GM19395 (cell line): Measurements from ENCODE around the gene ZDHHC4.
A peak's percentile ranks its signal among the peaks of the same experiment; 100 is the strongest.

Experiments used
- ATAC-seq: cut with Tn5 transposase; IDR thresholded peaks from one replicate; pipeline ENCODE4 v1.9.1; 2021; ENCODE audit warnings: mild to moderate bottlenecking, moderate library complexity; ENCODE audit not compliant: unreplicated experiment

The ZDHHC4 gene

DNA sequence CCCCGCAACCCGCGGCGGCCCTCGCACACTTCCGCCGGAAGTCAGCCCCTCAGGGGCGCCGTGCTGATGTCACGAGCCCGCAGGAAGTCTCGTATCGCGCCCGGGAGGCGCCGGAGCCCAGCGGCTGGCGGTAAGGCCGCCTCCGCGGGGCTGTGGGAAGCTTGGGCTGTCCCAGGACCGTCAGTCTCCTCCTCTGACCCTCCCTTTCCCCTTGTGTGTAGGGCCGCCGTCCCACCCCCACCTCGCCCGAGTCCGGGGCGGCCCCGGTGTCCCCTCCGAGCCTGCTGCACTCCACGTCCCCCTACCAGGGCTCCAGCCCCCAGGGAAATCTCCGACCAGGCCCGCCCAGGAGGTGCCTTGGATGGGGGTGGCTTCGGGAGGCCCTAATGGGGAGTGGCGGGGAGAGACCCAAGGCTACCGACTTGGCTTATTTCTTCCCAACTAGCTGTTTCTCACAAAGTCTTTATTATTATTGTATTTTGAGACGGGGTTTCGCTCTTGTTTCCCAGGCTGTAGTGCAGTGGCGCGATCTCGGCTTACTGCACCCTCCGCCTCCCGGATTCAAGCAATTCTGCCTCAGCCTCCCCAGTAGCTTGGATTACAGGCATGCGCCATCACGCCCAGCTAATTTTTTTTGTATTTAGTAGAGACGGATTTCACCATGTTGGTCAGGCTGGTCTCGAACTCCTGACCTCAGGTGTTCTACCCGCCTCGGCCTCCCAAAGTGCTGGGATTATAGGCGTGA lies at the start of gene ZDHHC4:
TSS of gene ZDHHC4 (plus strand) at position 86 of the 745 bp plus-strand sequence. CDS start 3,108 bp downstream, outside the sequence.
- ATAC-seq: peak; percentile 95

DNA sequence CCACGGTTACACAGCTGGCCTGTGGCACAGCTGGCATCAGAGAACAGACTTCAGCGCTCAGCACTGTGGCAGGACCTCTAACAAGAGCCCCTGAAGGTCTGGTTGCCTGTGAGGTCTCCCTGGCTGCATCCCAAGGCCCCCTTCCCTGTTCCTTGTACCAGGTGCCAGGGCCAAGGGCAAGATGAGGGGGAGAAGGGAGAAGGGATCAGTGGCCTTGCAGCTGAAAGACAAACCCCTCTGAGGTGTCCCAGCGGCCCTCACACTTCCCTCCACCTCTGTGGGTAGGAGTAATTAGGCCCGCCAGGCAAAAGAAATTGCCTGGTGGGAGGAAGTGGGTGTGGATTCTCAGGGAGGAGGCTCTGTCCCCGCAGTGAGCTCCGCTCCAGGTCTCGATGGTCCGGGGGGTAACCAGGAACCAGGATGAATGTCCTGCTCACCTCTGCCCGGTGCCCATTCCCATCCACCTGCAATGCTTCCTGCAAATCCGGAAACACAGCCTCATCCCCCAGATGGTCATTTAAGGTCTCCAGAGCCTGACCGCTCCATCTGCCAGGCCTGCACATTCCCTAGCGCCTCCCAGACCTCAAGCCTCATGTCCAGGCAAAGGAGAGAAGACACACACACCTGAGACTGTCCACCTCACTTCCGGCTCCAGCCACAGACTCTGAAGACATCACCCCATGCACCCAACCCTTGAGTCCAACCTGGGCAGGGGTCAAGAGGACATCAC lies 48.7 kb upstream of the ZDHHC4 start:
- ATAC-seq: no peak

DNA sequence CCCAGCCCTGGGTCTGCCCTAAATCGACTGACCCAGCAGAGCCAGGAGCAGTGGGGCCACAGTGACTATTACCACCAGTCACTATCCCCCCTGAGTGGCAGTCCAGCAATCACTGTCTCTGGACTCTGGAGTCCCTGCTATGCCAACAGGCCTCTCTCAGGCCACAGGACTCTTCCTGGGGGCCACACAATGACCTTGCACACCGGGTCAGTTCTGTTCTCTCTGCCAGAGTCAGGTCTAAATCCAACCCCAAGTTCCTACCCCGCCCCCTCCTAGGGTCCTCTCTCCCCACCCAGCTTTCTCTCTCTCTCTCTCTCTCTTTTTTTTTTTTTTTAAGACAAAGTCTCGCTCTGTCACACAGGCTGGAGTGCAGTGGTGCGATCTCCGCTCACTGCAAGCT lies 47.6 kb upstream of the ZDHHC4 start:
- no peak for ATAC-seq

DNA sequence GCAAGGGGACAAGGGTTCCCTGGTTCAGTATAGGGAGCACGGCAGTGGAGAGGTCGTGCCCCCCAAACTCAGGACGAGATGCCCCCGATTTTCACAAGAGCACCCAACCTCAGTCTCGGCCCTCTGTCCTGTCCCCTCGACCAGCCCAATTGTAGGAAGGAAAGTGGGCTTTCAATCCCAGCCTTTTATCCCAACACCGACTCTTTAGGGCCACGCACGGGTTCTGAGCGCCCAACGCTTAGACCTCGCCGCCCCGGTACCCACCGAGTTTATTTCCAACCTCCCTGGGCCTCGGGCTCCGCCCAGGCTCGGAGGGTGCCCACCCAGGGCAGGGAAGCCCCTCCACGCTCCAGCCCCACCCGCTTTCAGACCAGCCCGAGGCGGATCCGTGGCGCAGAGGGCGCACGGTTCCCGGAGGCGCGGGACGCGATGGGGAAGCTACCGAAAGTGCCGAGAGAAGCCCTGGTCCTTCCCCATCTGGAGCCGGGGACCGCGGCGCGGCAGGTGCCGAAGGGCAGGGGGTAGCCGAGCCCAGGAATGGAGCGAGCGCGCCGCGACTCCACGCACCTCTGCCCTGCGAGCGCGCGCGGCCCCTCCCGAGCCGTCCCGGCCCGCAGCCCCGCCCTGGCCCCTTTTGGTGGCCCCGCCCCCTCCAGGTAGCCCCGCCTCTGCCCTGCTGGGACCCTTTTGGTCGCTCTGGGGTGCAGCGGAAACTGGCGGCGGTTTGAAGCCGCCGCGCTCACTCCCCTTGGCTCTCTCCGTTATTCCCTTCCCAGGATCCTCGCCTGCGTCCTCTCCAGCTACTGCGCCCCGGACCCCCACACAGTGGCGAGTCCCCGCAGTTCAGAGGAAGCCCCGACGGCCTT lies 46.4 kb upstream of the ZDHHC4 start:
- ATAC-seq: peak; percentile 44

DNA sequence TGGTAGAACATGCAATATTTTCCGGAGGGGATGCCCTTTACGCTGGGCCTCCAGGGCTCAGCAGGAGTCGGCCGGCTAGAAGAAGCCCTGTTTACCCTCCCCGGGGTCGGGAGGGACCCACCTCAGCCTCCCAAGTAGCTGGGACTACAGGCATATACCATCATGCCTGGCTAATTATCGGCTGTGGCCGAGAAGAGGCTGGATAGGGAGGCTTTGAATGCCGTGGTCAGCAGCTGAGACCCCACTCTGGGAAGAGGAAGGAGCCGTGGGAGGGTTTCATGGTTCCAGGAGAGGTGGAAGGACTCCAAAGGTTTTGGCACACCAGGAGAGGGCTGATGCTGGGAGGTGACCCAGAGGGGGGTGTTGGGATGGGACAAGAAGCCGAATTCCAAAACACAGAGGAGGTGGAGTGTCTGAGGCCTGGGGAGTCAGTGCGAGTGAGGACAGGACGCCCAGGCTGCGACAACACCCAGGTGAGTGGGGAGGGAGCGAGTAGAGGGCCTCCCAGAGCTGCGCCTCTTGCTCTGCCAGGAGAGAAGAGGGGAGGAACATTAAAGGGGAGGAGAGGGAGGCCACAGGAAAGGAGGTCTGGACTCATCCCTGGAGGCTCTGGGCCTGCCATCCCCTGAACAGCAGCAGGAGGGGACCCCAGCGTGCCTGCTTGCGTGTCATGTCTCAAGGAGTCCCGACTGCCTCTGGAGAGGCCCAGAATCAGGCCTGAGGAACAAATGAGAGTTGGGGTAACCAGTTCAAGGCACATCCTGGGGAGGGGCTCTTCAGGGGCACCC lies 45.6 kb upstream of the ZDHHC4 start:
- ATAC-seq: peak; percentile 22

DNA sequence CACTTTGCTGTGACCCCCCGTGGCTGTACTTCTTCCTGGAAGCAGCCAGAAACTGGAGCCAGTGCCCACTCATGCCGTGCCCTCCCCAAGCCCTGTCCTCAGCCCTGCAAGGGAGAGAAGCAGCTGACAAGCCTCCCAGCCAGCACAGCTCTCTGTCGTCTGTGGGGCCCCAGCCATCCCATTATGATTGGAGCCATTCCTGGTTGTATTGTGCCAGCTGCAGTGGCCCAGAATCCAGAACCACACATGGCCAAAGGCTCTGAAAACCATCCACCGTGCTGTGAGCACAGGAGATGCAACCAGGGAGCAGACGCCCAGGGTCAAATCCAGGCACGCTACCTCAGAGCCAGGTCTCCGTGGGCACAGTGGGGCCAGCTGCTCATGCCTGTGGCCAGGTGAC lies 44.7 kb upstream of the ZDHHC4 start:
- ATAC-seq: no peak

DNA sequence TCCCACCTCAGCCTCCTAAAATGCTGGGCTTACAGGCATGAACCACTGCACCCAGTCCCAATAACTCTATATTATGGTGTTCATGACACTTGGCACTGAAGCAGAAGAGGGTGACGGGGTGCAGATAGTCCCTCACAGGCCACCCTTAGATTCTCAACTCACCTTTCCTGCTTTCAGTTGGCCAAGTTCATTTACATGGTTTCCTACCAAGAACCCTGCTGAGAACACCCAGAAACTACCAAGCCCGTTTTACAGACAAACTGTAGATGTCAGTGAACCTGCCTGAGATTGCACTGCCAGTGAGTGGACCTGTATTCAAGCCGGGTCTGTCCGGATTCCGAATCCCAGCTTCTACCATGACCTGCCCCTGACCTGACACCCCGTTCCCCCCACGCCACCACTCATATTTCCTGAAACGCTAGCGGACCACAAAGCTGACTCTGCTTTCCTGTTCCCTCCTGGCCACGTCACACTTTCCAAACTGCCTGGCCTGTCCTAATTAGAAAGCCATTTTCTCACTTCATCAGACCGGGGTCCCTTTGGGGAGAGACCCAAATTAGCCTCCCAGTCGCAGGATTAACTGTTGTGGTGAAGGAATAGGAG lies 43.3 kb upstream of the ZDHHC4 start:
- peak; percentile 42 for ATAC-seq

DNA sequence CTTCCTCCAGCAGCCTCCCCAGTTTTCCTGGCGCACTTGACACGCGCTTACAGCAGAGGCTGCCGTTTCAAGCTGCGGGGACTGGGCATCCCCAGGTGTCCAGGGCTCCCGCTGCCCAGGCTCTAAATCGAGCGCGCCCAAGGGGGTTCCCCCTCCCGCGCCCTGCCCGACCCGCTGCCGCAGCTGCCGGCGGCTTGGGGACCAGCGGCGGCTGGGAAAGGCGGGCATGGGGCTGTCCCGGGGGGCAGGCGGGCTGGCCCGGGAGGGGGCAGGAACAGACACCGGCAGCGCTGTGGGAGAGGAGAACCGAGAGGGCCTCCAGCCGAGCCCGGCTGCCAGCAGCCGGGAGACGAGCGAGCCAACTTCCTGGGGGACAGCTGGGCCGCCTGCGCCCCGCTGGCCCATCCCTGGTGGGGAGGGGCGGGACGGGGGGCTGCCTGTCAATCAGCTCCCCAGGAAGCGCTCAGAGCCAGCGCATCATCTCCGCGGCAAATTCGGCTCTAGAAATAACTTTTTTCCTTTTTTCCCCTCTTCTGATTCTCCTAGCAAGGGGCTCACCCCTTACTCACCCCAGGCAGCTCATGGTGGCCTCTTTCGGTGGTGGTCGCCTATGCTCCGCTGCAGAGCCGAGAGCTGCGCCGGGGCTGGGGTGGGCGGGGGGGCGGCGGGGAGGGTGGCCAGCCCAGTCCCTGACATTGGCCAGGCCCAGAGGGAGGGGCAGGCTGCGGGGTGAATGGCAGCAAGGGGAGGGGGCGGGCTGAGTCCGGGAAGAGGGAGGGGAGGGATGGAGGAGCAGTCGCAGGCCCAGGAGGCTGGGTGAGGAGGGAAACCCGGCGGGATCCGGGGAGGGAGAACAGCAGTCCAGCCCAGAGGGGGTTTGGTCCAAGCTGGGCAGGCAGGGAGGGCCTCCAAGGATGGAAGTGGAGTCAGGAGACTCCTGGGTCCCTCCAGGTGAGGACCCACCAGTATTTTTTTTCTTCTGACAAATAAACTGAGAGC lies 40.7 kb upstream of the ZDHHC4 start:
- ATAC-seq: no peak

DNA sequence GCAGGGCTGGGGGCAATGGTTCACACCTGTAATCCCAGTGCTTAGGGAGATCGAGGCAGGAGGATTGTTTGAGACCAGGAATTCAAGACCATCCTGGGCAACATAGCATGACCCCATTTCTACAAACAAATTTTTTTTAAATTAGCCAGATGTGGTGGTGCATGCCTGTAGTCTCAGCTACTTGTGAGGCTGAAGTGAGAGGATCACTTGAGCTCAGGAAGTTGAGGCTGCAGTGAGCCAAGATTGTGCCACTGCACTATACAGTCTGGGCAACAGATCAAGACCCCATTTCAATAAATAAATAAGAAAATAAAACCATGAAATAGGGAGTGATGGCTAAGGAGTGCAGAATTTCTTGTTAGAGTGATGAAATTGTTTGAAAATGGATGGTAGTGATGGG lies 34.9 kb upstream of the ZDHHC4 start:
- ATAC-seq: no peak

DNA sequence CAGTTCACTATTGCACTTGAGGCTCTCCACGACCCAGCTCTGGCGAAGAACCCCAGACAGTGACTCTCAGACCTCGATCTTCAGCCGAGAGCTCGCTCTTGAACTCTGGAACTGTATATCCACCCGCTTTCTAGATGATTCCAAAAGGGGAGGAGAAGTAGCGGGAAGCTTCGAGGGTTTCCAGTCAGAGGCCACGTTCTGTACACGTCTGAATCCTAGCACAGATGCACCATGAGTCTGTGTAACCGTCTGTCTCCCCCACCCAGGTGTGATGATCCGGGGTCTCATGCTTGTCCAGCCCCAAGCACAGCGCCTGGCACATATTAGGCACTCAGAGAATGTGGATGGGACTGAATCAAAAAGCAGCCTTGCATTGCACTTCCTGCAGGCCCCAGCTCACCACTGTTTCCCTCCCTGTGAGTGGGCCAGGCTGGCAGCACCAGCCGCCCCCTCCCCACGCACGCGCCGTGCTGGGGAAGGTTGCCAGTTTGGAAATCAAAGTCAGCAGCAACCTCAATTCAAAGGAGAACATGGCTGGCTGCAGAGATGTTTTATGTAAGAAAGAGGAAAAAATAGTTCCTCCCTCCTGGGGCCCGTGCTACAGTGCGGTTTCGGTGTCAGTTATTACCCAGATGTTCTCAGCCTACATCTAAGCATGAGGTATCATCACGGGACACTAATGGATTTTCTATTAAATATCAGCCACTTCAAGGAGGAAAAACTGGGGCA lies 31.7 kb upstream of the ZDHHC4 start:
- ATAC-seq: peak; percentile 83

DNA sequence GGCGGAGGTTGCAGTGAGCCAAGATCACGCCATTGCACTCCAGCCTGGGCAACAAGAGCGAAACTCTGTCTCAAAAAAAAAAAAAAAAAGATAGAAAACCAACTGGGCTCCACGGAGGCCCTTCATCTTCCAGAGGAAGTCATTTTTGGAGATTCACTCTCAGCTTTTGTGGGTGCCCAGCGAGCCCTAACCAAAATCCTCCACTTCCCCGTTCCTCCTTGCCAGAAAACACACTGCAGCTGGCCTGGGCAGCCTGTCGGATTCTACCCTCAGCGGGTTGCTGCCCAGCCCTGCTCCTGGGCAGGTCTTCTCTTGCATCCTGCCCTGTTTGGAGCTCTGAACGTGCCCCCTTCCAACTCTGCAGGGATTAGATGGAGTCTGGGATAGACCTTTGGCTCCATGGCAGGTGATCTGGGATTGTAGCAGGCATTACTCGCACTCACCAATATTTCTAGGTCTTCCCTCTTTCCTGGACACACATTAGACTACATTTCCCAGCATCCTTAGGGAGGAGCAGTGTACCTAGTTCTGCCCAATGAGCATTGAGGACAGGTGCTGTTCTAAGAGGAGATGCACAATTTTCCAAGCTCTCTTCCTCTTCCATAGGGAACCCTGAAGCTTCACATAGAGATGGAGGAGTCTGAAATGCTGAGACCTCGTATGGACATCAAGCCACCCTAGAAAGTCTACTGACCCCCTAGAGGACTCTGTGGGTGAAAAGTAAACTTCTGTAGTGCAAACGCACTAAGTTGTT lies 30.6 kb upstream of the ZDHHC4 start:
- ATAC-seq: no peak

DNA sequence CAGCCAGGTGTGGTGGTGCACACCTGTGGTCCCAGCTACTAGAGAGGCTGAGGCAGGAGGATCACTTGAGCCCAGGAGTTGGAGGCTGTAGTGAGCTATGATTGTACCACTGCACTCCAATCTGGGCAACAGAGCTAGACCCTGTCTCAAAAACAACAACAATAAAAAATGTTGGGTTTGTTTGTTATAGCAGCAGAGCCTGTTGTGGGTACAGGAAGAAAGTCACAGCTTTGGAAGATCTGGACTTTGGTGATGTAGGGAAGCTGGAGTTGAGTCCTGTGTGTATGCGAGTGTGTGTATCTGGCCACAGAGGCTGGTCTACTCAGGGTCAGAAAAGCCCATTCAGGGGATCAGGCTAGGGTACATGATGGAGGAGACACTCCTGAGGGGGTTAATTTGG lies 29.9 kb upstream of the ZDHHC4 start:
- ATAC-seq: no peak

DNA sequence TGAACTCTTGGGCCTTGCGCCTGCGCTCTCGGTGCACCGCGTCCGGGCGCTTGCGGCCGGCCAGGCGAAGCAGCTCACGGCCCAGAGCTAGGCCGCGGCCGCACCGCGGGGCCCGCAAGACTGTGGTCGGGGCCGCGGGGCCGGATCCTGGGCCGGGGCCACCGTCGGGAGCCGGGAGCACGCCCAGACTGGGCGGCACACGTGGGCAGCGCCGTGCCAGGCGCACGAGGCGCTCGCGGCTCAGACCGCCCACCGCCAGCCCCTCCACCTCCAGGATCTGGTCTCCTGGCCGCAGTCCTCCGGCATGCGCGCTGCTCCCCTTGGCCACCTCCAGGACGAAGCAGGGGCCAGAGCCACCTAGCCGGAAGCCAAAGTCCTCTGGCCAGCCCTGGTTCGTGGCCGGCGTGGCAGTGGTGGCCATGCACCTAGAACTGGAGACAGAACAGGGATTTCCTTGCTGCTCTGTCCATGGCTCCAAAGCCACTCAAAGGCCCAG lies 26.2 kb upstream of the ZDHHC4 start, which contains the start of gene GRID2IP:
TSS of gene GRID2IP (minus strand) at position 446 of the 496 bp plus-strand sequence. CDS start at position 421, 25 bp downstream.
- no peak for ATAC-seq

DNA sequence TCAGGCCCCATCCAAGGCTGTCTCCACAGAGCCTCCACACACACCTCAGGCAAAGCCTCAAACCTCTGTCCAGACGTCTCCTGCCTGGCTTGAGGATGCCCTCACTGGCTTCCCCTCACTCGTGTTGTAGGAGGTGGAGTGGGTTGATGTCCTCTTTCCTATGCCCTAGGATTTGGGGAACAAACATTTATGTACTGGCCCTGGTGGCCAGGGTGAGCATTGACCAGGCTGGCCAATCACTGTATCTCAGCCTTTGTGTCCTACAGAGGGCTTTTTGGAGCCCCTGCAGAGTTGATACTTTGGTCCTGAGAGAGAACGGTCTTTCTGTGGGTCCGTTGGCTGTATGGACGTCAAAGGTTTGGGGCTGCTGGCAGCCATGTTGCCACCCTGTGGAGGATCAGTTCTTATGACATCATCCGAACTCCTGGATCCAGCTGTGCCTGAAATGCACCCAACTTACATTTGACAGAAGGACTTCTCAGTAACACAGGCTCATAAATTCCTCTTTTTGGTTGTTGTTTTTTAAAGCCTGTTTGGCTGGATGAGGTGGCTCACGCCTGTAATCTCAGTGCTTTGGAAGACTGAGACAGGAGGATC lies 23.7 kb upstream of the ZDHHC4 start:
- ATAC-seq: no peak

DNA sequence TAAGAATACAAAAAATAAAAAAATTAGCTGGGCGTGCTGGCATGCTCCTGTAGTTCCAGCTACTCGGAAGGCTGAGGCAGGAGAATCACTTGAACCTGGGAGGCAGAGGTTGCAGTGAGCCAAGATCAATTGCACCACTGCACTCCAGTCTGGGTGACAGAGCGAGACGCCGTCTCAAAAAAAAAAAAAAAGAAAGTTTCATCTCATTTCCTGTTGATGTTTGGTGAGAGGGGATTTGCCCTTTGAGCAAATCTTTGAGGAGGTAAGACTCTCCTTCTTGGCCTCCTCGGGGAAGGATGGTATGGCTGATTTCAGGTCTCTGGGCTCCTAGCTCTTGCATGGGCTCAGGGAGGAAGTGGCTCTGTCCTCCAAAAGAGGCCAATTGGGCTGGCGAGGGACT lies 22.4 kb upstream of the ZDHHC4 start:
- ATAC-seq: no peak

DNA sequence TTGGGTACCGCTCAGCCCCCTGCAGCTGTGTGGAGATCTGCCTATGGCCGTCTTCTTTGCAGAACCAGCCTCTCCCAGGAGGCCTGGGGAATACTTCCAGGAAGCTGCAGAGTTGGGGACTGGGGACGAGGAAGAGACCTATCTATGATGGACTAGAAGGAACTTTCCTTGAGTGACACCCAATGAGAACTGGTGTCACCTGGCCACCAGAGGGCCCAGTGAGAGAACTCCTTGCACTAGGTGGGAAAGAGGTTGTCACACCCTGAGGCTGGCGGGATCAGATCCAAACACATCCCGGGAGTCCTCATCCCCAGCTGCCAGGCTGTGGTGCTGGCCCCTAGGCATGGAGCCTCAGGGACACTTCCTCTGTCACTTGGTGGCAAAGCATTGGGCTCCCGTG lies 21.1 kb upstream of the ZDHHC4 start:
- no peak for ATAC-seq

DNA sequence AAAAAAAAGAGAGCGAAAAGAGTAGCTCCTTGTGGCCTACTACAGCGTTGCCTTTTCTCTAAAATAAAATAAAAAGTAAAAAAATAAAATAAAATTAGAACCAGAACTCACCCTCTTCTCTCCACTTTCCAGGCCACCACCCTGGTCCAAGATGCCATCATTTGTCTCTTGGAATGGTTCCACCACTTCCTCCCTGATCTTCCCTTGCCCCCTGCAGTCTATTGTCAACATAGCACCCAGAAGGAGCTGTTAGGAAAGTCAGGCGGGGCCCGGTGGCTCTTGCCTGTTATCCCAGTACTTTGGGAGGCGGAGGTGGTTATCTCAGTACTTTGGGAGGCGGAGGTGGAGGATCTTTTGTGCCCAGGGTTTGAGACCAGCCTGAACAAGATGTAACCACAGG lies 18.4 kb upstream of the ZDHHC4 start:
- ATAC-seq: no peak
